GM06990 (cell line): ENCODE data around the gene GPD1.

Experiments
- DNase-seq: peaks from one replicate; pipeline ENCODE4 v3.0.0-alpha.2; 2011; ENCODE audit not compliant: insufficient read length; ENCODE audit errors: extremely low read depth
- H3K27me3 ChIP-seq: replicated peaks from 2 replicates; pipeline ENCODE4 v1.6.0; 2011; ENCODE audit warnings: low read length; ENCODE audit not compliant: control insufficient read depth, insufficient read depth
- H3K36me3 ChIP-seq: 2 replicates; pipeline ENCODE4 v1.5.1; 2011; ENCODE audit warnings: low read length; ENCODE audit not compliant: control insufficient read depth, insufficient read depth
- H3K4me3 ChIP-seq: replicated peaks from 2 replicates; pipeline ENCODE4 v1.5.1; 2011; ENCODE audit warnings: low read depth, mild to moderate bottlenecking, control low read depth, low read length
- CTCF ChIP-seq: IDR thresholded peaks from 2 replicates; pipeline ENCODE4 v1.5.1; 2011; ENCODE audit warnings: low read length, control low read depth, mild to moderate bottlenecking, inconsistent platforms; ENCODE audit not compliant: insufficient read depth, poor library complexity, severe bottlenecking

The GPD1 gene

DNA sequence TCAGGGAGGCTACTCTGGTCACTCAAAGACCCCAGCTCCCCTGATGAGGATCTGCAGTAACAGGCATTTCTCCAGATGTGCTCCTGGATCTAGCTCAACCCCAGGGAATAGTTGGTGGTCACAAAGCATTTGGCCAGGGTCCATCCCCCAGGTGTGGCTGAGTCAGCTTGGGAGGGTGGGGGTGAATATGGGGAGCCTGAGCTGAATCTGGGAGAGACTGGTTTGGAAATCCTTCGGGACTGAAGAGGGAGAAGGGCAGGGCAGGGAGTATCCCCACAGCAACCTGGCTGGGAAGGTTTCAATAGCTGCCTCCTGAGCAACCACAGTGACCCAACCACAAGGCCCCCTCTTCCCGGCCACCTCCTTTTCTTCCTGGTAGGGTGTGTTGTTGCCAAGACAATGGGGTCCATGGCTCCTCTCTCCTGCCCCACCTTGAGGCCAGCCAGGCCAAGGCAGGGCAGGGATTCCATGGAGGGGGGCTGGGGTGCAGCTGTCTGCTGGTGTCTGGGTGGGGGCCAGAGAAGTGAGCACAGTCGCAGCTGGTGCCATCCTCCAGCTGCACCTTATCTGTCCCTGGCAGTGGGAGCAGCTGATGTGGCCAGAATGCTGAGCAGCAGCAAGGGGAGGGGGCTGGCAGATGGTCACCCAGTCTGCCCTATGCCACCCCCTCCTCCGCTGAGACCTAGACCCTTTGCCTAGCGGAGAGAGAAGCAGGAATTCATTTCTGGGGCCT is 40.9 kb upstream of the GPD1 start:
- no peak overlapping the region for H3K4me3 ChIP-seq
- TF ChIP-seq CTCF, result no peak
- H3K27me3 ChIP-seq, result peaks cover 4% of the 10 kb centered on the region
- DNase-seq, result no peak
- H3K36me3 ChIP-seq, result no peaks in the 10 kb centered on the region

GRCh38 chr12:50065726-50066310 is 38.0 kb upstream of the GPD1 start:
- DNase-seq, result no peak
- Histone ChIP-seq H3K27me3 (peaks cover 2% of the 10 kb centered on the region), H3K36me3 (no peaks in the 10 kb centered on the region), H3K4me3 (no peak overlapping the region)
- no peak for TF ChIP-seq CTCF

DNA sequence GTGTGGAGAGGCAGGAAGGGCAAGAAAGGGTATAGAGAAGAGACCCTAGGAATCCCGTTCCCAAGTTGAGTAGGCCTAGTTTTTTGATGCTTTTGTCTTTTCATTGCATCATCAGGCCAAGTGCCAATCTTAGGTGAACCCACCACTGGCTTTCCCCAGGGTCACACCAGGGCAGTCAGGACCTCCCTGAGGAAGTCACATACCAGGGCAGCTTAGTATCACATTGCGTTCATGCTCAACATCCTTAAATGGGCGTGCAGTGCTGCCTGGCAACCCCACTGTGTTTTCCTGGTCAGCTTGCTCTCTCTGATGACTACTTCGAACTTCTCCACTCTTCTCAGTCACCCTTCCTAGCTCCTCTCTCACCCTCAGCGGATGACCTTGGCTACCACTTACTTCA is 37.4 kb upstream of the GPD1 start:
- H3K27me3 ChIP-seq, result peaks cover 2% of the 10 kb centered on the region
- no peak for DNase-seq
- H3K36me3 ChIP-seq, result no peaks in the 10 kb centered on the region
- H3K4me3 ChIP-seq, result no peak overlapping the region
- TF ChIP-seq CTCF, result no peak

DNA sequence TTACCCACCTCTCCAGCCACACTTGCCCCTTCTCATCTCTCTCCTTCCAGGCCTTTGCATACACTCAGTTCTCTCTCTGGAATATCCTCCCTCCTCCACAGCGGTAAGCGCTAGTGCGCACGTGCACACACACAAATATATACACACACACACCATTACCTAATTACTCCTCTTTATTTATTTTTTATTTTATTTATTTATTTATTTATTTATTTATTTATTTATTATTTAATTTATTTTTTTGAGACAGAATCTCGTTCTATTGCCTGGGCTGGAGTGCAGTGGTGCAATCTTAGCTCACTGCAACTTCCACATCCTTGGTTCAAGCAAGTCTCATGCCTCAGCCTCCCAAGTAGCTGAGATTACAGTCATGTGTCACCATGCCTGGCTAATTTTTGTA is 34.7 kb upstream of the GPD1 start:
- H3K27me3 ChIP-seq, result peaks cover 4% of the 10 kb centered on the region
- no peaks in the 10 kb centered on the region for H3K36me3 ChIP-seq
- DNase-seq, result no peak
- H3K4me3 ChIP-seq, result no peak overlapping the region
- TF ChIP-seq CTCF, result no peak

GRCh38 chr12:50069539-50069938 is 34.3 kb upstream of the GPD1 start:
- H3K4me3 ChIP-seq, result no peak overlapping the region
- no peak for TF ChIP-seq CTCF
- no peaks in the 10 kb centered on the region for H3K36me3 ChIP-seq
- DNase-seq, result no peak
- peaks cover 2% of the 10 kb centered on the region for H3K27me3 ChIP-seq
